ENCODE data around the gene ABCC12.
"Not testable (repeated sequence)": the region's sequence is repeated elsewhere in the genome, so short reads cannot be mapped to it uniquely, and the experiment has no call there.

Gene ABCC12

GRCh38 chr16:48180868-48181480 is 25.2 kb upstream of the ABCC12 start:
- no peak overlapping the region for H3K4me3 ChIP-seq (ENCODE audit: low read depth, low read length)
- in situ Hi-C loops (cut with HindIII; ENCODE audit: low sequenced_read_pairs), result no loop called here
- TF ChIP-seq CTCF (IDR thresholded peaks at IDR 0.05; ENCODE audit: low read depth, low read length), result no peak
- DNase-seq (ENCODE audit: low read depth, low spot score), result no peak

GRCh38 chr16:48176635-48177408 is 21.0 kb upstream of the ABCC12 start:
- DNase-seq (ENCODE audit: low read depth, low spot score), result no peak
- H3K4me3 ChIP-seq (ENCODE audit: low read depth, low read length), result no peak overlapping the region
- in situ Hi-C loops (cut with HindIII; ENCODE audit: low sequenced_read_pairs), result no loop called here
- no peak for TF ChIP-seq CTCF (IDR thresholded peaks at IDR 0.05; ENCODE audit: low read depth, low read length)

- H3K4me3 ChIP-seq (ENCODE audit: low read depth, low read length), result no peak overlapping the region
- no peak for DNase-seq (ENCODE audit: low read depth, low spot score)
- TF ChIP-seq CTCF (IDR thresholded peaks at IDR 0.05; ENCODE audit: low read depth, low read length), result no peak
- in situ Hi-C loops (cut with HindIII; ENCODE audit: low sequenced_read_pairs), result no loop called here
Measured at GRCh38 chr16:48173889-48174288, 18.1 kb upstream of the ABCC12 start.

GRCh38 chr16:48172682-48173081 is 16.9 kb upstream of the ABCC12 start:
- no peak for TF ChIP-seq CTCF (IDR thresholded peaks at IDR 0.05; ENCODE audit: low read depth, low read length)
- DNase-seq (ENCODE audit: low read depth, low spot score), result no peak
- in situ Hi-C loops (cut with HindIII; ENCODE audit: low sequenced_read_pairs), result no loop called here

GRCh38 chr16:48169896-48170295 is 14.1 kb upstream of the ABCC12 start:
- in situ Hi-C loops (cut with HindIII; ENCODE audit: low sequenced_read_pairs), result no loop called here
- no peak for DNase-seq (ENCODE audit: low read depth, low spot score)
- TF ChIP-seq CTCF (IDR thresholded peaks at IDR 0.05; ENCODE audit: low read depth, low read length), result no peak
- no peak overlapping the region for H3K4me3 ChIP-seq (ENCODE audit: low read depth, low read length)

More at GRCh38 chr16:48172682-48173081, 16.9 kb upstream of the ABCC12 start:
- no peak overlapping the region for H3K4me3 ChIP-seq (ENCODE audit: low read depth, low read length)

GRCh38 chr16:48168075-48168474 is 12.3 kb upstream of the ABCC12 start:
- DNase-seq (ENCODE audit: low read depth, low spot score), result no peak
- in situ Hi-C loops (cut with HindIII; ENCODE audit: low sequenced_read_pairs), result no loop called here
- no peak for TF ChIP-seq CTCF (IDR thresholded peaks at IDR 0.05; ENCODE audit: low read depth, low read length)
- H3K4me3 ChIP-seq (ENCODE audit: low read depth, low read length), result no peak overlapping the region

GRCh38 chr16:48166617-48167016 is 10.8 kb upstream of the ABCC12 start:
- DNase-seq (ENCODE audit: low read depth, low spot score); in situ Hi-C loops (cut with HindIII; ENCODE audit: low sequenced_read_pairs): not testable (repeated sequence)

More at GRCh38 chr16:48166617-48167016, 10.8 kb upstream of the ABCC12 start:
- not testable (repeated sequence) for H3K4me3 ChIP-seq (ENCODE audit: low read depth, low read length)
